ENCODE results near the gene CORO2B. TPM values are rescaled to one million over a fixed set of nuclear protein-coding genes. Genes with fewer than 3 reads are reported as not detected.

The CORO2B gene
- total RNA-seq, 1 experiment from 2014 or later, result 3.8 TPM

DNA sequence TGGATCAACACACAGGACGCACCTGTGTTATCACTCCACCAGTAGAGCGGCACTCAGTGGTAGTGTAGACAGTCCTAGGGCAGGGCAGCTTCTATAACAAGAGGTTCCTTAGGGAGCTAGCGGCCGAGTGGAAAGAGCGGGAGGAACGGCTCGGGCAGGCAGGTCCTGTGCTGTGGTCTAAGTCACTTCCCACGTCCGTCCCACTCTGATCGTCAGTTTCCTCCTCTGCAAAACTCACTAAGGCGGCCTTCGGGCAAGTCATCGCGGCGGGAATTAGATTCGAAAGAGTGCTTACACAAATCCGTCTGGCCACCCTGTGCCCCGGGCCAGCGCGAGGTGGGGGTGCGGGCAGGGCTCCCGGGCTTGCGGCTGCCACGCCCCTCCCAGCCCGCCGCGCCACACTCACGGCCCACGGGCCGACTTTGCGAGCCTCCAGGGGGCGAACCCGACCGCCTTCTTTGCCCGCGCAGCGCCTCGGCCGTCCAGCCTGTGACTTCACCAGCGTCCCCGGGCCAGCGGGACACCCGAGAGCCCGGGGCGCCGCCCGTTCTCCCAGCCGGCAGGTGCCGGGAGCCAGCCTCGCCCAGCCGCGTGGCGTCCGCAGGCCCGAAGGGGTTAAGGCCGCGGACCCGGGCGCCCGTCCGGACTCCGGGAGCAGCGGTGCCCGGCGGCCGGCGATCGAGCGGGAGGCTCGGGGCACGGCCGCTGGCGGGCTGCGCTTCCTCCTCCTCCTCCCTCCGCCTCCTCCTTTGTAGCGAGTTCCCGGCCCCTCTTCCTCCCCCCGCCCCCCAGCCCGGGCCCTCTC, 416 bp upstream of the CORO2B start:
- peaks cover 13% of the 10 kb centered on the region for H3K4me1 ChIP-seq (ENCODE audit: insufficient read depth, low read length, poor library complexity, severe bottlenecking)
- H3K27ac ChIP-seq (ENCODE audit: low read depth, low read length, poor library complexity, severe bottlenecking), result peak overlapping the region; percentile 72

DNA sequence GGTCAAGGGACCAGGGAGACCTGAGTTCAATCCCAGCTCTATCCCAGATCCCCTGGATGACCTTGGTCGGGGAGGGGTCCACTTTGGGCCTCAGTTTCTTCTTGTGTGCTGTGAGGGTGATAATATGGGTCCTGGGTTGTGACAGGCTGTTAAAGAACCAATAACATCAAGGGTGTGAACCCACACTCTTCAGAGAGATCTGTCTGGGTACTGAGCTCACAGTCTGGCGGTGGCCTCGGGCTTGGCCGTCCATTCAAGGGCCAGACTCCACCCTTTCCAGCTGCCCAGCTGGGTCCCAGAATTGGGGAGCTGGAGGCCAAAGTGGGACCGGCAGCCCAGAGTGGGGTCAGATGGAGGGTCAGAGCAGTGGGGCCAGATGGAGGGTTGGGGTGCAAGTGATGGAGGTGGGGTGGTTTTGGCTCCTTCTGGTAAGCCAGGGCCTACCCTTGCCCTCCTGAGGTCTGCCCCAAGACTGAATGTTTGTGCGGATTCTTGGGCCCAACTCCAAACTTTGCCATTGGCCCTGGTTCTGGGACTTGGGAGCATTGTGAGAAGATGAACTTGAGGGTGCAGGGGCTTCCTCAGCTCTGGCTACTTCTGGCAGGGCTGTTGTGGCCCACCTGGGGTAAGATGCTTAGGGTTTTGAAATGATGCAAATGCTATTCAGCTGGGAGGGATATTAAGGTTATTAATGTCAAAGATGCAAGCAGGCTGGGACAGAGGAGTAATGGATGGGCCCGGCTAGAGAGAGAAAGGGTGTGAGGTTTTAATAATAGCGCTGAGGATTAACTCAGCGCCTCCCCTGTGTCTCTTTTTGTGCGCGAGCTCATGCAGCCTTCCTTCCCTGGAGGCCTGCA, 1.5 kb downstream of the CORO2B start:
- Histone ChIP-seq H3K36me3 (ENCODE audit: insufficient read depth, low read length, poor library complexity, severe bottlenecking) (no peaks in the 10 kb centered on the region), H3K27me3 (replicated peaks; ENCODE audit: insufficient read depth, low read depth, low read length, poor library complexity) (no peaks in the 10 kb centered on the region), H3K4me1 (ENCODE audit: insufficient read depth, low read length, poor library complexity, severe bottlenecking) (peaks cover 15% of the 10 kb centered on the region), H3K9me3 (ENCODE audit: low read depth, low read length, poor library complexity, severe bottlenecking) (no peaks in the 10 kb centered on the region), H3K27ac (ENCODE audit: low read depth, low read length, poor library complexity, severe bottlenecking) (no peak overlapping the region), H3K4me3 (ENCODE audit: low read depth, low read length, poor library complexity, severe bottlenecking) (no peak overlapping the region)
- no peak for DNase-seq (ENCODE audit: low spot score)
- ChIA-PET POLR2A (ENCODE audit: low non-redundant PET) (no interaction called here), CTCF (interaction anchor here (0.5 to 1.4 kb wide), 3 partner anchors 20 to 300 kb away, joined by 3 to 7 read pairs (median 3); no protein-coding TSS in a partner anchor)
- TF ChIP-seq, protein P1, sequence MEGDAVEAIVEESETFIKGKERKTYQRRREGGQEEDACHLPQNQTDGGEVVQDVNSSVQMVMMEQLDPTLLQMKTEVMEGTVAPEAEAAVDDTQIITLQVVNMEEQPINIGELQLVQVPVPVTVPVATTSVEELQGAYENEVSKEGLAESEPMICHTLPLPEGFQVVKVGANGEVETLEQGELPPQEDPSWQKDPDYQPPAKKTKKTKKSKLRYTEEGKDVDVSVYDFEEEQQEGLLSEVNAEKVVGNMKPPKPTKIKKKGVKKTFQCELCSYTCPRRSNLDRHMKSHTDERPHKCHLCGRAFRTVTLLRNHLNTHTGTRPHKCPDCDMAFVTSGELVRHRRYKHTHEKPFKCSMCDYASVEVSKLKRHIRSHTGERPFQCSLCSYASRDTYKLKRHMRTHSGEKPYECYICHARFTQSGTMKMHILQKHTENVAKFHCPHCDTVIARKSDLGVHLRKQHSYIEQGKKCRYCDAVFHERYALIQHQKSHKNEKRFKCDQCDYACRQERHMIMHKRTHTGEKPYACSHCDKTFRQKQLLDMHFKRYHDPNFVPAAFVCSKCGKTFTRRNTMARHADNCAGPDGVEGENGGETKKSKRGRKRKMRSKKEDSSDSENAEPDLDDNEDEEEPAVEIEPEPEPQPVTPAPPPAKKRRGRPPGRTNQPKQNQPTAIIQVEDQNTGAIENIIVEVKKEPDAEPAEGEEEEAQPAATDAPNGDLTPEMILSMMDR (conservative IDR thresholded peaks at IDR 0.05; ENCODE audit: low read depth, low read length), result no peak
- no peak for TF ChIP-seq EZH2 (IDR thresholded peaks at IDR 0.05; ENCODE audit: borderline replicate concordance, low read depth, low read length, poor library complexity, severe bottlenecking)
- intact Hi-C loops (cut with micrococcal nuclease; ENCODE audit: unreplicated experiment), result no loop called here
- BruUV-seq (replicated peaks), result no TSS peak

More for the DNA sequence above, 416 bp upstream of the CORO2B start:
- Histone ChIP-seq H3K4me3 (ENCODE audit: low read depth, low read length, poor library complexity, severe bottlenecking) (peak overlapping the region; percentile 81), H3K36me3 (ENCODE audit: insufficient read depth, low read length, poor library complexity, severe bottlenecking) (no peaks in the 10 kb centered on the region), H3K9me3 (ENCODE audit: low read depth, low read length, poor library complexity, severe bottlenecking) (no peaks in the 10 kb centered on the region), H3K27me3 (replicated peaks; ENCODE audit: insufficient read depth, low read depth, low read length, poor library complexity) (no peaks in the 10 kb centered on the region)
- ChIA-PET POLR2A (ENCODE audit: low non-redundant PET) (no interaction called here), CTCF (interaction anchor here (1.4 kb wide), 1 partner anchor 95 kb away, joined by 7 read pairs; no protein-coding TSS in a partner anchor)
- no peak for TF ChIP-seq EZH2 (IDR thresholded peaks at IDR 0.05; ENCODE audit: borderline replicate concordance, low read depth, low read length, poor library complexity, severe bottlenecking)
- TF ChIP-seq, protein P1 (conservative IDR thresholded peaks at IDR 0.05; ENCODE audit: low read depth, low read length), result peak; percentile 43
- DNase-seq (ENCODE audit: low spot score), result peak; percentile 70
- intact Hi-C loops (cut with micrococcal nuclease; ENCODE audit: unreplicated experiment), result loop anchor here (5.0 kb wide), 1 partner anchor 94 kb away; no protein-coding TSS in a partner anchor
- BruUV-seq (replicated peaks), result no TSS peak

DNA sequence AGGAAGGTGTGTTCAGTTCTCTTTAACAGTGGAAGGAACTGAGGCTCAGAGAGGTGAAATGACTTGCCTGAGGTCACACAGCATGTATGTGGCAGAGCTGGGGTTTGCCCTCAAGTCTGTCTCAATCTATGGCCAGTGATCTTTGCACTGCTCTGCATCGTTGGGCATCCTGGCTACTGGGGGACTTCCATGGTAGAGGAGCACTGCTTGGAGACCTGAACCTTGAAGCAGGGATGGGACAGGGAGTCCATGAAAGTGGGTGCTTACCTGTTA, 2.0 kb downstream of the CORO2B start:
- H3K4me3 ChIP-seq (ENCODE audit: low read depth, low read length, poor library complexity, severe bottlenecking), result no peak overlapping the region
- intact Hi-C loops (cut with micrococcal nuclease; ENCODE audit: unreplicated experiment), result no loop called here
- ChIA-PET CTCF (interaction anchor here (0.5 kb wide), 1 partner anchor 300 kb away, joined by 3 read pairs; no protein-coding TSS in a partner anchor), POLR2A (ENCODE audit: low non-redundant PET) (no interaction called here)
- H3K27ac ChIP-seq (ENCODE audit: low read depth, low read length, poor library complexity, severe bottlenecking), result no peak overlapping the region
- no peaks in the 10 kb centered on the region for H3K36me3 ChIP-seq (ENCODE audit: insufficient read depth, low read length, poor library complexity, severe bottlenecking)
- no peaks in the 10 kb centered on the region for H3K9me3 ChIP-seq (ENCODE audit: low read depth, low read length, poor library complexity, severe bottlenecking)
- H3K27me3 ChIP-seq (replicated peaks; ENCODE audit: insufficient read depth, low read depth, low read length, poor library complexity), result no peaks in the 10 kb centered on the region
- BruUV-seq (replicated peaks), result no TSS peak
- peaks cover 18% of the 10 kb centered on the region for H3K4me1 ChIP-seq (ENCODE audit: insufficient read depth, low read length, poor library complexity, severe bottlenecking)
- TF ChIP-seq EZH2 (IDR thresholded peaks at IDR 0.05; ENCODE audit: borderline replicate concordance, low read depth, low read length, poor library complexity, severe bottlenecking), result no peak
- TF ChIP-seq, protein P1 (conservative IDR thresholded peaks at IDR 0.05; ENCODE audit: low read depth, low read length), result no peak
- no peak for DNase-seq (ENCODE audit: low spot score)

All from A673 (cell line).